GM19395 (cell line): Measurements from ENCODE around the gene CKMT1B.
"Not testable (repeated sequence)": the region's sequence is repeated elsewhere in the genome, so short reads cannot be mapped to it uniquely, and the experiment has no call there.

Experiments used
- ATAC-seq: cut with Tn5 transposase; IDR thresholded peaks from one replicate; pipeline ENCODE4 v1.9.1; 2021; ENCODE audit warnings: mild to moderate bottlenecking, moderate library complexity; ENCODE audit not compliant: unreplicated experiment

Gene CKMT1B

DNA sequence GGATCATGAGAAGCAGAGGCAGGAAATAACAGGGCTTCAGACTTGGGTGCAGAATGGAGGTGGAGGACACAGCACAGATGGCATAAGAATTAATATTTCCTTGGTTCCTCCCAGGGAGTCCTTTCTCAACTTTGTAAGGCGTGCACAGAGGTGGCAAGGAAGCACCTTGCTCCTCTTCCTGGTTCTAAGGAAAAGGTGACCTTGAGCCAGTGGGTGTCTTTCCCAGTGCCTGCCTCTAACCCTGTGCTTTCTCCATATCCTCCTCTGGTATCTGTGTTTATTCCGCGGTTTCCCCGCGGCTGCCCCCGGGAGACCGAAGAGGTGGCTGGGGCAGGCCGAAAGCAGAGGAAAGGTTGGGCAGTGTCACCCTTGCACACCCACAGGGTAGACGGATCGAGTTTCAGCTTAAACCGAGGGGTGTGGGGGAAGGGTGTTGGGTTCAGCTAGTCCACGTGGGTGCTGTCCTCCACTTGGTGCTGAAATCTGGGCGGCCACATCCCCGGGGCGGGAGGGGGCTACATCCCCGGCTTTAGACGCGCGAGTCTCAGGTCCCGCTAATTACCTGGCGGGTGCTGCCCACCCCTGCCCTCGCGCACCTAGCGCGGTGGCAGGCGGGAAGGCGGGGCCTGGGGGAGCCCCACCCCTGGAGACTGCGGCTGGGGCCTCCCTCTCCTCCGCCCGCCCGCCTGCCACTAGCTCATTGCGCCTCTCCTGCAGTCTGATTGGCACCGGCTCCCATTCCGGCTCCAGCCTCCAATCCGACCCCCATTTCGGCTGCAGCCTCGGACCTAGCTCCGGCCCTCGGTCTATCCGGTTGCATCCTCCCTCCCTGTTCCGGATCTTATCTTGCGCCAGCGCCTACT lies at the start of gene CKMT1B:
Gene CKMT1B (plus strand): TSS at position 700 of the 863 bp plus-strand sequence. CDS start 192 bp downstream, outside the sequence.
- ATAC-seq: not testable (repeated sequence)

DNA sequence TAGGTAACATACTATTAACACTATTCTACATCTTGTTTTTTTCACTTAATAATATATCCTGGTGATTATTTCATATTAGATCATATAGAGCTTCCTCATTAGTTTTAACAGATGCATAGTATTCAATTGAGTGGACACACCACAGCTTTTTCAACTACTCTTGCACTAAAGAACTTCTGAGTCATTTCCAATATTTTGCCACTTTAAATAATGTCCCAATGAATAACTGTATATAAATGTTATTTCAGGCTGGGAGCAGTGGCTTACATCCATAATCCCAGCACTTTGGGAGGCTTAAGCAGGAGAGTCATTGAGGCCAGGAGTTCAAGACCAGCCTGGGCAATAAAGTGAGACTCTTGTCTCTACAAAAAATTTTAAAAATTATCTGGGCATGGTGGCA lies 49.6 kb upstream of the CKMT1B start:
- no peak for ATAC-seq

DNA sequence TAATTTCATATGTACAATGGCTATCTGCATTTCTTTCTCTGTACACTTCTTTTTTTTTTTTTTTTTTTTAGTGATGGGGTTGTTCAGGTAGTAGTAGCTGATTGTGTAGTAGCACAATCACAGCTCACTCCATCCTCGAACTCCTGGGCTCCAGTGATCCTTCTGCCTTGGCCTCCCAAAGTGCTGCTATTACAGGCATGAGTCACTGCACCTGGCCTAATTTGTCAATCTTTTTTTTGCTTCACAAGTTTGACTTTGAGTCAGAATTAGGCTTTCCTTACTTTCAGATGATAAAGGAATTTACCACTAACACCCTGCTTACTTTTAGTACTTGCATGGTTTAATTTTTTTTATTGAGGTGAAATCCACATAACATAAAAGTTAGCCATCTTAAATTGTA lies 48.4 kb upstream of the CKMT1B start:
- no peak for ATAC-seq

DNA sequence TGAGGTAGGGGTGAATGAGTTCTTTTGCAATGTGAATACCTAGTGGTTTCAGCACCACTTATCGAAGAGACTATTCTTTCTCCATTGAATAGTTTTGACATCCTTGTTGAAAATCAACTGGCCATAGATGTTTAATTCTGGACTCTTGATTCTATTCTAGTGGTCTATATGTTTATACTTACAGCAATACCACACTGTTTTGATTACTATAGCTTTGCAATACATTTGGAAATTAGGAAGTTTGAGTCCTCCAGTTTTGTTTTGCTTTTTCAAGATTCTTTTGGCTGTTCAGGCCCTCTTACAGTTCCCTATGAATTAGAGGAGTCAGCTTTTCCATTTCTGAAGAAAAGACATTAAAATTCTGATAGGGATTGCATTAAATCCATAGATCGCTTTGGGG lies 46.3 kb upstream of the CKMT1B start:
- ATAC-seq: no peak

DNA sequence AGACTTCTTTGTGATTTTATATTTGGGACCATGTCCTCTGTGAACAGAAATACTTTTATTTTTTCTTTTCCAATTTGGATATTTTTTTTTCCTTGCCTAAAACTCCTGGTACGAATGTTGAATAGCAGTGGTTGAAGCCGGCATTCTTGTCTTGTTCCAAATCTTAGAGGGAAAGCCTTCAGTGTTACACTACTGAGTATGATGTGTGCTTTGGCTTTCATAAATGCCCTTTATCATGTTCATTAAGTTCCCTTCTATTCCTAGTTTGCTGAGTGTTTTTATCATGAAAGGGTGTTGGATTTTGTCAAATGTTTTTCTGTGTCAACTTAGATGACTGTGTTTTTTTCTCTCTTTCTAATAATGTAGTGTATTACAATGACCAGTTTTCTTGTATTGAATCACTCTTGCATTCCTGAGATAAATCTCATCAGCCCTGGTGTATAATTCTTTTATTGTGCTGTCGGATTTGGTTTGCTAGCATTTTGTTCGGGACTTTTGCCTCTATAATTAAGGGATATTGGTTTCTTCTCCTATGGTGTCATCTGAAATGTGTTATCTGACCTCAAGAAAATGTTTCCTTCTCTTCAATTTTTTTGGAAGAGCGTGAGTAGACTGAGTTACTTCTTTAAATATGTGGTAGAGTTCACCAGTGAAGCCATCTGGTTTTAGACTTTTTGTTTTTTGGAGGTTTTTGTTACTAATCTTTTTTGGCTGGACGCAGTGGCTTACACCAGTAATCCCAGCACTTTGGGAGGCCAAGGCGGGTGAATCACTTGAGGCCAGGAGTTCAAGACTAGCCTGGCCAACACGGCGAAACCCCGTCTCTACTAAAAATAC lies 43.1 kb upstream of the CKMT1B start:
- no peak for ATAC-seq

DNA sequence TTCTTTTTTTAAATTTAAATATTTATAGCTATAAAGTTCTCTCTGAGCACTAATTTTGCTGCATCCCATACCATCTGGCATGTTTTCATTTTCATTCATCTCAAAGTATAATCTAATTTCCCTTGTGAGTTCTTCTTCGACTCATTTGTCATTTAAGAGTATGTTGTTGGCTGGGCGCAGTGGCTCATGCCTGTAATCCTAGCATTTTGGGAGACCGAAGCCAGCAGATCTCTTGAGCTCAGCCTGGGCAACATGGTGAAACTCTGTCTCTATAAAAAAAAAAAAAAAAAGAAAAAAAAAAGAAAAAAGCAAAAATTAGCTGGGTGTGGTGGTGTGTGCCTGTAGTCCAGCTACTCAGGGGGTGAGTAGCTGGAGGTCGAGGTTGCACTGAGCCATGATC lies 41.6 kb upstream of the CKMT1B start:
- ATAC-seq: no peak

DNA sequence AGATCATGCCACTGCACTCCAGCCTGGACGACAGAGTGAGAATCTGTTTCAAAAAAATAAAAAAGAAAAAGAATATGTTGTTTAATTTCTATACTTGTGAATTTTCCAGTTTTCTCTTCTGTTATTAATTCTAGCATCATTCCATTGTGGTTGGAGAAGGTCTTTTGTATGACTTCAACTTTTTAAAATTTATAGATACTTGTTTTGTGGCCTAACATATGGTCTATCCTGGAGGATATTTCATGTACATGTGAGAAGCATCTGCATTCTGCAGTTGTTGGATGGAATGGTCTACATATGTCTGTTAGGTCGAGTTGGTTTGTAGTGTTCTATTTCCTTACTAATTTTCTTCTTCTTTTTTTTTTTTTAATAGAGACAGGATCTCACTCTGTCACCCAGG lies 40.8 kb upstream of the CKMT1B start:
- ATAC-seq: no peak

DNA sequence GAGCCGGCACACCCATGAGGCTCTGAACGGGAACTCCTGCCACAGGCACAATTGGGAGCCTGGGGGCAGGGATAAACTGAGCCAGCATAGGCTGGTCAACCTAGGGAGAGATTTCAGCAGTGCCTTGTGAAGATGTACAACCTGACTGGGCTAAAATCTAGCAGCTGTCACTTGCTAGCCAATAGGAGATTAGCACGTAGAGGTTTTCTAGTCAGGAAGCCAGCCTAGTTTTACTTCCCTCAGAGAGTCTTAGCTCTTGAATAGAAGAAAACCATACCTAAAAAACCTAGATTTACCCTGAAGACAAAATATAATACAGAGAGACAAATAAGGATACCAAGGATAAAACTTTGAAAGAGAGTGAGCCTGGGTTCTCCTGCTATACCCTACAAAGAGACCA lies 31.1 kb upstream of the CKMT1B start:
- ATAC-seq: not testable (repeated sequence)

DNA sequence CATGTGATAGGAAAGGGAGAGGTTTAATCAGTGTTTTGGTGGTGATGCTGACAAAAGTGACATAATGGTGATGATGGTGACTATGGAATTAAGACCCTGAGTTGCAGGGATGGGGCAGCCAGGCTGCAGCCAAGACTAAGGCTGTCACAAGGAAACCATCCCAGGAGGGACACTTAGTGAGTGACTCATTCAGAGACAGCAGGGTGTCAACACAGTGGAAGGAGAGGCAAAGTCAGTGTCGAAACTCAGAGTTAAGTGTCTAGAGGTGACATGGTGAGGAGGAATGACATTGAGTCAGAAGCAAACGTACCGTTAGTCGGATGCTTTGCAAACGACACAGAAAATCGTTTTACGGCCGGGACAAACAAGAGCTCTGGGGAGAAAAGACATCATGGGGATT lies 30.0 kb upstream of the CKMT1B start:
- ATAC-seq: not testable (repeated sequence)

DNA sequence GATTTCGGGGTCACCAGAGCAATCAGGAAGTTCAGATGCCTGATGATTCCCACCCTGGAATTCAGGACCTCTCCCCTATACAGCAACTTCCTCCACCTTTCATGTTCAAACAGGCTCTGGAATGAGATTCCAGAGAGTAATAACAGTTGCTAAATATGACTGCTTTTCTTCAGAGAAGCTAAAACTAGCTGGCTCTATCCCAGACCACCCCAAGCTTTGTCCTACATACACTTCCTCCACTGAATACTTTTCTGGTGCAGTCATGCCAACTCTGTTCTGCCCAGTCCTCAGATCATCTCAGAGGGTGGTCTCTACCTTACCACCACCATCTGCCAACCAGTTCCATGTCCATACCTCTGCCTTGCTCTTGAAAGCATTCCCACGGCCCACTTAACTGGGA lies 27.2 kb upstream of the CKMT1B start:
- ATAC-seq: not testable (repeated sequence)

DNA sequence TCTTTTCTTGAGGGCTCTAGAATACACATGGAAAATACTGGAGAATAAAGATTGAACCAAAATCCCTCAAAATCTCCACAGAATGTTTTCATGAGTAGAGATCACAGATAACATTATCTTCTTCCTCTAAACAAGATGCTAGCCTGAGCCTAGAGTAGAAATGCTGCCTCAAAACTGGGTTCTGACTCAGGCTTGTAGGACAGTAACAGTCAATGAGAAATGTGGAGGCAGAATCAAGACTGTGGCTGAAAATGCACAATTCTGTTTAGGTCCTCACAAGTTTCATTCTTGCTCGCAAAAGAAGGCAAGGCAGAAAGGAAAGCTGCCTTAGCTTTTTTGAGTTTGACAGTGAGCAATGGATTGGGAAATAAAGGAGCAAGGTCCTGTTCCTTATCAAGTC lies 19.2 kb upstream of the CKMT1B start:
- not testable (repeated sequence) for ATAC-seq

DNA sequence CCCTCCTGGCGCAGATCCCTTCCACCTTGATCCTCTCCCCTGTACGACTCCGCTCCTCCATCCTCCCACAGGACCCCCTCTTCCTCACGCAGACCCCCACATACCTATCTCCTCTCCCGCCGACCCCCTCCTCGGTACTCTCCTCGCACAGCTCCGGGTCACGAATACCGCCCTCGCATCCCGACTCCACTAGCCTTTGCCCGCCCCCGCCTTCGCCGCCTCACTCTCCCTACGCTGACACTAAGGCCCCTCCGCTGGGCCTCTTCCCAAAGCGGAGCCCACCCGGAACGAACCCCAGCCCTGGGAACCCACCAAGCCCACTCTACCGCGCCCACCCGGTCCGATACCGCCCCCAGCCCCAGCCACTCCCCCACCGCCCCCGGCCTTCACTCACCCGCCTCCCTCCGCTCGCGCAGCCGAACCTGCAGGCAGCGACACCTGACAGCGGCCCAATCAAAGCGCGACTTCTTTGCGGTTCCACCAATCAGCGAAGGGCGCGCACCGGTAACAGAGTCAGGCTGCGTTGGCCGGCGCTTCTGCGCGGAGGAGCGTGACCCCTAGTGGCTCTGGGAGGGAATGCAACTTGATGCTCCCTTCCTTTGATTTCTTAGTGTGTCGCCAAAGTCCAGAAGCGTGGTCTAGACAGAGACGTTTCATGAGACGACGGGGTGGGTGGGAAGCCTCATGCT lies 3.9 kb upstream of the CKMT1B start, which contains the start of gene PPIP5K1:
Gene PPIP5K1 (minus strand): TSS at position 431 of the 689 bp plus-strand sequence. CDS start 5,704 bp downstream, outside the sequence.
- peak; percentile 95 for ATAC-seq

DNA sequence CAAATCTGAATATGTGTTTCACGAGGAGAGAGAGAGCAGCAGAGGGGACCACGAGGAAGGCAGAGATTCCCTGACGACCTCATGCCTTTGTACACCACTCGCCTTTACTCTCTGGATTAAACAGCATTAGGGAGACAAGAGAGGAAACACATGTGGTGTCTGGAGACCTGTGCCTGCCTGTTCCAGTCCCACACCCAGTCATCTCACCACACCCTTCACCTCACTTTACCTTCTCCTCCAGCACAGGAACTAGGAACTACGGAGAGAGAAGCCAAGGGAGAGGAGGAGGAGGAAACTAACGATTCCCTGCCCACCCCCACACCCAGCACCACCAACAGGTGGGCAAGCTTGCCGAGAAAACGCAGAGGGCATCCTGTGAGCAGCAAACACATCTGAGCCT lies 986 bp upstream of the CKMT1B start:
- not testable (repeated sequence) for ATAC-seq

DNA sequence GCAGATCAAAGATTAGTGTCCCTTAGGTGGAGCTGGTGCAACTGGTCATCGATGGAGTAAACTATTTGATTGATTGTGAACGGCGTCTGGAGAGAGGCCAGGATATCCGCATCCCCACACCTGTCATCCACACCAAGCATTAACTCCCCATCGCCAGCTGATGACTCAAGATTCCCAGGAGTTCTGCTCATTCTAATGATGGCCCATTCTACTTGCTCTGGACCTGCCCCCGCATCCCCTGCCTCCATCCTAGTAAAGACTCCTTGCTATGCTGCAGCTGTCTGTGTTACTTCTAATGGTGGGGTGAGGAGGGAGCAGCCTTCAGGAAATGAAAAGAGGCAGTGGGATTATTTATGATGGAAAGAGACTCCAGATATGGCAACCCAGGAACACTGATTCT lies 5.3 kb downstream of the CKMT1B start:
- ATAC-seq: not testable (repeated sequence)

DNA sequence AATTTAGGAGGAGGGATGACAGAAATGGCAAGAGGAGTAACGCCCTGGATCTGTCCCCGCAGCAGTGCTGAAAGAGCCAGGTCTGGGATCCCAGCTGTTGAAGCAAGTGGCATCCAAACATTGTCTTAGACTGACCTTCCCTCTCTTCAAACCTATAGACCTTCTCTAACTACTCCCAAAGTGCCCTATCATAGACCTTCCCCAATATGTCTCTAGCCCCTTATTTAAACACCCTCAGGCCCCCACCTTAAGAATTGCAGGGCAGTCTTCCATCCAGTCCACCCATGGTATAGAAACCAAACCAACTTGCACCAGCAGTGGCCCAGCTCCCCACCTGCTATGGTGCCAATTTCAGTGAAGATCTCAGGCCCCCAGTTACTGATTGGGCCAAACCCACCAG lies 6.4 kb downstream of the CKMT1B start:
- ATAC-seq: not testable (repeated sequence)

DNA sequence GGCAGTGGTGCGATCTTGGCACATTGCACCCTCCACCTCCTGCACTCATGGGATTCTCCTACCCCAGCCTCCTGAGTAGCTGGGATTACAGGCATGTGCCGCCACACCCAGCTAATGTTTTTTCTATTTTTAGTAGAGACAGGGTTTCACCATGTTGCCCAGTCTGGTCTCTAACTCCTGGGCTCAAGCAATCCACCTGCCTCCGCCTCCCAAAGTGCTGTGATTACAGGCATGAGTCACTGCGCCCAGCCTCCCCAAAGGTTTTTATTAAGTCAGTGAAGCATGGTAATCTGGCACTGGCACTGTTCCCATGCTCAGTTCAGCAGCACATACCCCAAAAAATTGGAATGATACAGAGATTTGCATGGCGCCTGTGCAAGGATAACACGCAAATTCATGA lies 8.4 kb downstream of the CKMT1B start:
- not testable (repeated sequence) for ATAC-seq

DNA sequence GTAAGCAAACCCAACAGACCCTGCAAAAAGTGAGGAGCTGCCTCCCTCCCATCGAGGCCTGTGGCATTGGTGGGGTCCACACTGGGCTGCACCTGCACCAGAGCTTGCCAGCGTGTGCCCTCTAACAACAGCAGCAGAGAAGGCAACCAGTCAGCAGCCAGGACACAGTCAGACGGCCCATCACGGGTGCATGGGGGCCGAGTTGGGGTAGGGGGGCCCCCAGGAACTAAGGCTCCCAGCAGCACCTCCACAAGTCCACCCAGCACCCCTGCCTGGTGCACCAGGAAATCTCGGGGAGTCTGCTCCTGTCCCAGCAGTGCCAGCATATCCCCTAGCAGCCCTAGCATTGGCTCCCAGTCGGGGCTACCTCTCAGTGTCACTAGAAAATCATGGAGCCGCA lies 23.9 kb downstream of the CKMT1B start:
- ATAC-seq: not testable (repeated sequence)

DNA sequence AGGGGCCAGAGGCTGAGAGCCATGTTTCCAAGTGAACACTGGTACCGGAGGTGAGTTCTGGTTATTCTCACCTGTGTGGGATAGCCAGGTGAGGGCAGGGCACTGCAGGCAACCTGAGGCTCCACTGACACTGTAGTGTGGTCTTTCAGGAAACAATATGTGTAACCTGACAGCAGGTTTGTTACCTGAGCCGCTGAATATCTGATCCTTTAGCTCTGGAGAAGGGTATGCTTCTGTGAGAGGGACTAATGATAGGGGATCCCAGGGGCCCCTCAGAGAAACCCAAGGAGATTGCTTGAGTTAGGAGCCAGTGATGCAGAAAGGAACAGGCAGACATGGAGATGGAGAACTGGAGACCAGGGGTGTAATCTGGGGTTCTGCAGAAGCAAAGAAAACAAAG lies 24.9 kb downstream of the CKMT1B start, which contains the start of gene STRC:
Gene STRC (minus strand): TSS at position 101 of the 400 bp plus-strand sequence. CDS start 78 bp downstream, at position 23.
- not testable (repeated sequence) for ATAC-seq

DNA sequence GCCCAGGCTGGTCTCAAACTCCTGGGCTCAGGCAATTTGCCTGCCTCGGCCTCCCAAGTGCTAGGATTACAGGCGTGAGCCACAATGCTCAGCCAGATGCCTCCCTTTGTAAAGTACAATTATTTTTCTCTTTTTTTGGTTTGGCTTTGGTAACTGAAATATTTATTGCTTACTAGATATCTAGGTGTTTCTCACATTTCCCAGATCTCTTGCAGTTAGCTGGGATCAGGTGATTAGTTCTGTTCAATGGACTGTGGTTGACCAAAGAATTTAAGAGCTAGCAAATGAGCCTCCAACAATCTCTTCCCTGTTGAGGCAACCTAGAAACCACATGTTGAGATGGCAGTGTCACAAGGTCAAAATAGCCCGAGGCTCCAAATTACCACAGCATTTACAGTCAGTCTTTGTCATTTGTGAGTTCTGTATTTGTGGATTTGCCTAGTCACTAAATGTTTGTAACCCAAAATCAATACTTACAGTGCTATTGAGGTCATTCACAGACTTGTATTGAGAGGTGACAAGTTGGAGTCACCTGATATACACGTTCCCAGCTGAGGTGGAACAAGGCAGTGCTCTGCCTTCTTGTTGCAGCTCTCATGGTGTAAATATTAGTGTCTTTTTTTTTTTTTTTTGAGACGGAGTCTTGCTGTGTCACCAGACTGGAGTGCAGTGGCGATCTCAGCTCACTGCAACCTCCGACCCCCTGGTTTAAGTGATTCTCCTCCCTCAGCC lies 28.4 kb downstream of the CKMT1B start:
- ATAC-seq: not testable (repeated sequence)

DNA sequence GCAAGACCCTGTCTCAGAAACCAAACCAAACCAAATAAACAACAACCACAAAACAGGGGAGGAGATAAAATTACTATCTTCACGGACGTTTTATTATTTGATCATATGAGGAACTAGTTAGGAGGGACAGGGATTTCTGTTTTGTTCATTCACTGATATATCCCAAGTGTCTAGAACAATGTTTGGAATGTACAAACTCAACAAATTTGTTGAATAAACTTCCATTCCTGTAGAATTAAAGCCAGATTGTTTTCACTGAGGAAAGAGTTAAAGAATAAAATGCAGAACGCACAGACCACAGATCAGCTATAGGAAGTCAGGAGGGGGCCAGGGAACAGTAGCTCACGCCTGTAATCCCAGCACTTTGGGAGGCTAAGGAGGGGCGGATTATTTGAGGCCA lies 31.3 kb downstream of the CKMT1B start:
- no peak for ATAC-seq
